ENCODE measurements around the gene GNRH2. TPM values are rescaled to one million over a fixed set of nuclear protein-coding genes. Genes with fewer than 3 reads are reported as not detected.

Gene GNRH2
- total and polyA plus RNA-seq, 10 of the 15 experiments (the other 5 are each of a cell fraction or from before 2014, with no cell fraction given), result 0.12 to 0.85 (median 0.31) TPM; not detected in 7

GRCh38 chr20:3045816-3046676 is 2.6 kb downstream of the GNRH2 start, which contains the start of gene MRPS26 (continued):
- no peak for TF ChIP-seq ZNF592 (IDR thresholded peaks at IDR 0.05)
- TF ChIP-seq FOXK2 (IDR thresholded peaks at IDR 0.05), result no peak
- TF ChIP-seq MEF2B (IDR thresholded peaks at IDR 0.05; ENCODE audit: partially characterized antibody, poor library complexity, severe bottlenecking), result no peak
- no peak for TF ChIP-seq MLLT1 (IDR thresholded peaks at IDR 0.05)
- no peak for TF ChIP-seq ZNF384 (IDR thresholded peaks at IDR 0.05; ENCODE audit: borderline replicate concordance, low read depth, low read length)

Data from GM12878 (cell line).